SH-SY5Y (cell line): Measurements from ENCODE around the gene OLFM1.

ENCODE experiments used
- GATA2 ChIP-seq: IDR thresholded peaks from 2 replicates; pipeline ENCODE4 v1.6.1; 2011; ENCODE audit warnings: mild to moderate bottlenecking, low read depth, low read length
- GATA3 ChIP-seq: IDR thresholded peaks from 2 replicates; pipeline ENCODE4 v1.6.1; 2011; ENCODE audit warnings: low read depth, mild to moderate bottlenecking, low read length, moderate library complexity

GRCh38 chr9:135134268-135135022, 47.0 kb downstream of the OLFM1 start:
- TF ChIP-seq GATA2, result no peak
- no peak for TF ChIP-seq GATA3
